GOT3 (cell line): Measurements from ENCODE around the gene PLCD3.

Experiments
- DNase-seq: peaks from one replicate; lab custom pipeline; 2025; ENCODE audit warnings: mixed read lengths; lab: John Stamatoyannopoulos, UW

PLCD3 gene

GRCh38 chr17:45116434-45117016, 15.8 kb downstream of the PLCD3 start:
- no peak for DNase-seq

GRCh38 chr17:45115871-45116270, 16.4 kb downstream of the PLCD3 start:
- no peak for DNase-seq

- no peak for DNase-seq
Measured at GRCh38 chr17:45115015-45115625, 17.2 kb downstream of the PLCD3 start.

GRCh38 chr17:45114117-45114932, 18.0 kb downstream of the PLCD3 start:
- no peak for DNase-seq

- no peak for DNase-seq
Measured at GRCh38 chr17:45113424-45113754, 18.9 kb downstream of the PLCD3 start.

- DNase-seq = no peak
Measured at GRCh38 chr17:45112559-45113423, 19.5 kb downstream of the PLCD3 start.

GRCh38 chr17:45111850-45112249, 20.5 kb downstream of the PLCD3 start:
- no peak for DNase-seq

GRCh38 chr17:45110676-45111611, 21.4 kb downstream of the PLCD3 start:
- no peak for DNase-seq

- no peak for DNase-seq
Measured at GRCh38 chr17:45108595-45109521, 23.5 kb downstream of the PLCD3 start.

GRCh38 chr17:45108051-45108450, 24.3 kb downstream of the PLCD3 start:
- DNase-seq = no peak

GRCh38 chr17:45107293-45108010, 24.9 kb downstream of the PLCD3 start:
- no peak for DNase-seq

- DNase-seq = no peak
Measured at GRCh38 chr17:45106582-45106981, 25.7 kb downstream of the PLCD3 start.

- no peak for DNase-seq
Measured at GRCh38 chr17:45106096-45106495, 26.2 kb downstream of the PLCD3 start.

- DNase-seq = no peak
Measured at GRCh38 chr17:45104907-45105624, 27.2 kb downstream of the PLCD3 start.

GRCh38 chr17:45104497-45104896, 27.8 kb downstream of the PLCD3 start:
- DNase-seq = no peak

- no peak for DNase-seq
Measured at GRCh38 chr17:45104029-45104428, 28.3 kb downstream of the PLCD3 start.

GRCh38 chr17:45103269-45103795, 29.0 kb downstream of the PLCD3 start:
- no peak for DNase-seq

- no peak for DNase-seq
Measured at GRCh38 chr17:45102856-45103255, 29.5 kb downstream of the PLCD3 start.
